Type B pancreatic cell (in vitro differentiated cells): ENCODE data around the gene TCEA2. TPM values are rescaled to one million over a fixed set of nuclear protein-coding genes. Genes with fewer than 3 reads are reported as not detected.

ENCODE experiments used
- DNase-seq: peaks from one replicate; pipeline ENCODE4 v3.0.0; 2021; ENCODE audit warnings: mixed read lengths; ENCODE audit not compliant: unreplicated experiment; ENCODE audit errors: extremely low spot score
- H3K27ac Mint-ChIP-seq: 2 replicates; pipeline ENCODE4 v1.8.0; 2021; ENCODE audit warnings: mild to moderate bottlenecking, mixed read lengths
- H3K27me3 Mint-ChIP-seq: 2 replicates; pipeline ENCODE4 v1.8.0; 2021; ENCODE audit warnings: mixed read lengths
- H3K36me3 Mint-ChIP-seq: 2 replicates; pipeline ENCODE4 v1.8.0; 2021; ENCODE audit warnings: mixed read lengths
- H3K4me1 Mint-ChIP-seq: one replicate; pipeline ENCODE4 v1.8.0; 2021; ENCODE audit warnings: mixed read lengths; ENCODE audit not compliant: unreplicated experiment
- H3K4me3 Mint-ChIP-seq: 2 replicates; pipeline ENCODE4 v1.8.0; 2021; ENCODE audit warnings: mild to moderate bottlenecking, mixed read lengths
- H3K9me3 Mint-ChIP-seq: 2 replicates; pipeline ENCODE4 v1.8.0; 2021; ENCODE audit warnings: mixed read lengths
- total RNA-seq: library from RNA; stranded (reverse); gene quantifications from 2 replicates; pipeline ENCODE4 v1.2.1, GENCODE V29; 2021; ENCODE audit warnings: low replicate concordance
- TF ChIP-seq, protein P1 (sequence below): fragments of 200-600 bp; sonication (generic); conservative IDR thresholded peaks from 2 replicates; pipeline ENCODE4 v1.5.0; 2021; ENCODE audit warnings: antibody characterized with exemption, mild to moderate bottlenecking

The TCEA2 gene
- total RNA-seq, 1 donor from 2014 or later = 73.3 TPM

DNA sequence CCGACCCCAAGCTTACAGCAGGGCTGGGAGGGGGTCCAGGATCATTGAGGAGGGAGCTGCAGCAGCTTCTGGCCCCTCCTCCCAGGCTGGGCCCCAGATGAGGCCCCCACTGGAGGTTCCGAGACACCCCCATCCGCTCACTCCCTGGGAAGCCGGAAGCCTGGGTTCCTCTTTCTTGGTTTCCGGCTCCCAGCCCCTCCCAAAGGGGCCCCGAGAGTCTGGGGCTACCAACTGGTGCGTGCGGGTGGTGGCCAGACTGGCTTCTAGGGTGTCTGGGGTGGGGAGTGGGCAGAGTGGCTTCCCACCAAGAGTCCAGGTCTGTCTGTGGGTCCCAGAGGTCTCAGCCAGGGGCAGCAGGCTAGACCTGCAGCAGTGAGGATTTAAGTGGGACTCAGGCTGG, 14.1 kb downstream of the TCEA2 start:
- H3K4me1 Mint-ChIP-seq = peaks cover 17% of the 10 kb centered on the region
- TF ChIP-seq, protein P1, sequence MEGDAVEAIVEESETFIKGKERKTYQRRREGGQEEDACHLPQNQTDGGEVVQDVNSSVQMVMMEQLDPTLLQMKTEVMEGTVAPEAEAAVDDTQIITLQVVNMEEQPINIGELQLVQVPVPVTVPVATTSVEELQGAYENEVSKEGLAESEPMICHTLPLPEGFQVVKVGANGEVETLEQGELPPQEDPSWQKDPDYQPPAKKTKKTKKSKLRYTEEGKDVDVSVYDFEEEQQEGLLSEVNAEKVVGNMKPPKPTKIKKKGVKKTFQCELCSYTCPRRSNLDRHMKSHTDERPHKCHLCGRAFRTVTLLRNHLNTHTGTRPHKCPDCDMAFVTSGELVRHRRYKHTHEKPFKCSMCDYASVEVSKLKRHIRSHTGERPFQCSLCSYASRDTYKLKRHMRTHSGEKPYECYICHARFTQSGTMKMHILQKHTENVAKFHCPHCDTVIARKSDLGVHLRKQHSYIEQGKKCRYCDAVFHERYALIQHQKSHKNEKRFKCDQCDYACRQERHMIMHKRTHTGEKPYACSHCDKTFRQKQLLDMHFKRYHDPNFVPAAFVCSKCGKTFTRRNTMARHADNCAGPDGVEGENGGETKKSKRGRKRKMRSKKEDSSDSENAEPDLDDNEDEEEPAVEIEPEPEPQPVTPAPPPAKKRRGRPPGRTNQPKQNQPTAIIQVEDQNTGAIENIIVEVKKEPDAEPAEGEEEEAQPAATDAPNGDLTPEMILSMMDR = no peak
- H3K36me3 Mint-ChIP-seq = no peaks in the 10 kb centered on the region
- H3K27ac Mint-ChIP-seq = no peak overlapping the region
- no peak for DNase-seq
- no peak overlapping the region for H3K4me3 Mint-ChIP-seq
- peaks cover 9% of the 10 kb centered on the region for H3K27me3 Mint-ChIP-seq
- H3K9me3 Mint-ChIP-seq = no peaks in the 10 kb centered on the region

DNA sequence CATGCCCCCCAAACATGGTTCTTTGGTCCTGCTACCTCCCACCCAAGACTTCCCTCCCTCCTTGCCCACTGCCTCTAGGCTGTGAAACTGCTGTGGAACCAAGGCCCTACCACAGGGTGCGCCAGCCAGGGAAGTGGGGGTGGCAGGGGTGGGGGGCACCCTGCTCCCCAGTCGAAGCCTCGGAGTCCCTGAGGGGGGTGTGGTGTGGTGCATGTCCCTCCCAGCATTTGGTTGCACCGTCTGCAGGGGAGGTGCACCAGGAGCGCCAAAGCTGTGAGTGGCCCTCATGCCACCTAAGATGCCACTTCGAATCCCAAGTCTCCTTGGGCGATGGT, 14.5 kb downstream of the TCEA2 start:
- Mint-ChIP-seq H3K27ac (no peak overlapping the region), H3K4me3 (no peak overlapping the region), H3K36me3 (no peaks in the 10 kb centered on the region), H3K27me3 (peaks cover 13% of the 10 kb centered on the region), H3K9me3 (no peaks in the 10 kb centered on the region), H3K4me1 (peaks cover 18% of the 10 kb centered on the region)
- no peak for DNase-seq
- TF ChIP-seq, protein P1 = no peak

DNA sequence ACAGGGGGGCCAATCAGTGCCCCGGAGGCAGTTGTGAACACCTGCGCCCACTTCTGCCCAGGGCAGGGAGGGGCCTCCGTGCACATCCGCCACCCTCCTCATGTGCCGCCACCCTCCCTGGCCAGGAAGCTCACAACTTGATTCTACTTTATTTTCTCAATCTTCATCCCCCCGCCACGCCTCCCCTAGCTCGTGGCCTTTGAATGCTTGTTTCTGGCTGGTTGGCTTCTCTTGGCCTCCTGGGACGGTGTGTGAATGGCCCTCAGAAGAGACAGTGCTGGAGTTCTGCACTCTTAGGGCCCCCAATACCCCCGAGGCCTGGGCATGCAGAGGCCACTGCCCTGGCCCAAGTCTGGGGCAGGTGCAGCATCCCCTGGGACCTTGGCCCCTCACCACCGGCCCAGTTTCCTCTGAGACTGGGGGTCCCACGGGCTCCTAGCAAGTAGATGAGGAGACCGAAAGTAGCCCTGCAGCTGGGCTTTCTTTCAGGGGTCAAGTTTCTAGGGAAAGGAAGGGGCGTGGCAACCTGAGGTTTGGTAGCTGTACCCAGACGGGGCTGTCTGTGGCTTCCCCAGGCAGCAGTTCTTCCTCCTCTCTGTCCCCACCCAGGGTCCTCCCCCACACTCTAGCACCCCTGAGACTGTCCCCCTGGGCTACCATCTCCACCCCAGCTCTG, 15.0 kb downstream of the TCEA2 start:
- no peak for DNase-seq
- Mint-ChIP-seq H3K27me3 (peaks cover 17% of the 10 kb centered on the region), H3K4me3 (no peak overlapping the region), H3K27ac (no peak overlapping the region), H3K9me3 (no peaks in the 10 kb centered on the region), H3K36me3 (no peaks in the 10 kb centered on the region), H3K4me1 (peaks cover 18% of the 10 kb centered on the region)
- TF ChIP-seq, protein P1 = no peak

DNA sequence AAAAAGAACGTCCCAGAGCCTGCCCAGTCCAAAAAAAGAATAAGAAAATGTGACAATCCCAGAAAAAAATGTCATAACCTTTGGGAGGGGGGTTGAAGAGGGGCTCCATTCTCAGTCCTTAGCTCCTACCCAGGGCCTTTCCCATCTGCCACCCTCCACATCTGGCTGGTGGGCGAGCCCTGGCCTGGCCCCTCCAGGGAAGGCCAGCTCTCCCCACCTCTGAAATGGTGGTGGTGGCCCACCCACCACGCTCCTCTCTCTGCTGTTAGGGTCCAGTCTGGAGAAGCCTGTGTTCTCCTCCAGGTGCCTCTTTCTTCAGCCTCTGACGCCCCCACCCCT, 15.9 kb downstream of the TCEA2 start:
- peaks cover 18% of the 10 kb centered on the region for H3K4me1 Mint-ChIP-seq
- no peaks in the 10 kb centered on the region for H3K9me3 Mint-ChIP-seq
- H3K4me3 Mint-ChIP-seq = peak overlapping the region; percentile 74
- peaks cover 20% of the 10 kb centered on the region for H3K27me3 Mint-ChIP-seq
- no peak overlapping the region for H3K27ac Mint-ChIP-seq
- DNase-seq = no peak
- TF ChIP-seq, protein P1 = no peak
- no peaks in the 10 kb centered on the region for H3K36me3 Mint-ChIP-seq

DNA sequence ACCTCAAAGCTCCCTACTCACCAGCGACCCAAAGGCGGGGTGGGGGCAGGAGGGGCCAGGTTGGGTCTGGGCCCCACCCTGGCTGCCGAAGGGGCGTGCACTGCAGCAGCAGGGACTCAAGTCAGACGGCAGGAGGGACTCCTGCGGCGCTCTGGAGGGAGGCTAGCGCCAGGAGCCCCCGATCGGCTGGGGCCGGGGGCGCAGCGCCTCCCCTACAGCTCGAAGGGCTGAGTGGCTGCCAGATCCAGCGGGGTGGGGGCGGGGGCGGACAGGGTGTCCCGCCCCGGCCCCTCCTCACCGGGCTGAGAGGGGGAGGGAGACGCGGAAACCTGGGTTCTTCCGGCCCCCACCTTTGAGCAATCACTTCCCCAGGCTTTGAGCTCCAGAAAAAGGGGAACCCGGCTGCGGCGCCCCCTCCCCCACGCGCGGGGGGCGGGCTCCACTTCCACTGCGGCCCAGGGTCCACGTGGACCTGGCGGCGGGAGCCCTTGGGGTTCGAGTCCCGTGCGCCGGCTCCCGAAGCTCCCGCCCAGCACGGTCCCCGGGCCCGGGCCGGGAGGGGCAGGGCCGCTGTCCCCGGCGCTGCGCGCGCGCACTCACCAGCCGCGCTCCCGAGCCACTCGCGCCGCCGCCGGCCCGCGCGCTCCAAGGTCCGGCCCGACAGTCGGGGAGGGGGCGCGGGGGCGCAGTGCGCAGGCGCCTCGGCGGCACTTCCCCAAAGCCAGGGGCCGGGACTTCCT, 16.4 kb downstream of the TCEA2 start, which contains the start of gene RGS19:
RGS19 (minus strand) TSS at position 246 of the 740 bp plus-strand sequence. CDS start 2,632 bp downstream, outside the sequence.
- Mint-ChIP-seq H3K27ac (no peak within 1 kb of the TSS), H3K4me3 (peak within 1 kb of the TSS; percentile 83)
- TF ChIP-seq, protein P1 = no peak

More for the DNA sequence above, 16.4 kb downstream of the TCEA2 start, which contains the start of gene RGS19:
- H3K4me1 Mint-ChIP-seq = peaks cover 22% of the 10 kb centered on the region
- peaks cover 24% of the 10 kb centered on the region for H3K27me3 Mint-ChIP-seq
- H3K9me3 Mint-ChIP-seq = no peaks in the 10 kb centered on the region
- H3K36me3 Mint-ChIP-seq = no peaks in the 10 kb centered on the region
- peak; percentile 83 for DNase-seq
